GM12874 (cell line): ENCODE data around the gene KLHDC8A.
A peak's percentile ranks its signal among the peaks of the same experiment; 100 is the strongest.

ENCODE experiments used
- TF ChIP-seq, protein P1 (sequence below): IDR thresholded peaks from 2 replicates; pipeline ENCODE4 v1.5.1; 2011; ENCODE audit warnings: low read depth, mild to moderate bottlenecking, control low read depth, low read length, moderate library complexity; ENCODE audit not compliant: insufficient read depth

The KLHDC8A gene

DNA sequence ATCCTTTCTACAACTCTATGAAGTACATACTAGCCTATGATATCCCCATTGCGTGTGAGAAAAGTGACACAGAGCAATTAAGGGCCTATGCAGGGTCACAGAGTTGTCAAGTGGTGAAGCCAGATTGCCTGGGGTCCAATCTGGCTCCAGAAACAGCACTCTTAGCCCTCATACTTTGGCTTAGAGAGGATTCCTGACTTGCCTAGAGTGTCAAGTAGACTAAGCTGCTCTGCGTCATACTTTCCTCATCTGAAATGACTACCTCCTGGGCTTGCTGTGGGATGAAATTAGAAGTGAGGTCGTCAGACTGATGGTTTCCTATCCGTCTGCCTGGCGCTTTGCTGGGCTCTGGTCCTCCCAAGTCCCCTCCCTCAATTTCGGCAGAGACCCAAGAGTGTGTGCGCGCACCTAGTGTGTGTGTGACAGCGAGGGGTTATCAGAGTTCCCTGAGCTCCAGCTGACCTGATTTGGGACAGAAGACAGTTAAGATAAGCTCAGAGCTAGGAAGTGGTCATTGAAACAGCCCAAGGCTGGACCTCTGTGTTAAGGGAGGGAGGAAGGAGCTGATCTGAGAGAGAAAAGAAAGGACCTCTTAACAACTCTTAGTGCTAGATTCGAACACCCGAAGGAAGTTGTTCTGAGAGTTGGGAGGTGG lies 29.8 kb downstream of the KLHDC8A start:
- TF ChIP-seq, protein P1, sequence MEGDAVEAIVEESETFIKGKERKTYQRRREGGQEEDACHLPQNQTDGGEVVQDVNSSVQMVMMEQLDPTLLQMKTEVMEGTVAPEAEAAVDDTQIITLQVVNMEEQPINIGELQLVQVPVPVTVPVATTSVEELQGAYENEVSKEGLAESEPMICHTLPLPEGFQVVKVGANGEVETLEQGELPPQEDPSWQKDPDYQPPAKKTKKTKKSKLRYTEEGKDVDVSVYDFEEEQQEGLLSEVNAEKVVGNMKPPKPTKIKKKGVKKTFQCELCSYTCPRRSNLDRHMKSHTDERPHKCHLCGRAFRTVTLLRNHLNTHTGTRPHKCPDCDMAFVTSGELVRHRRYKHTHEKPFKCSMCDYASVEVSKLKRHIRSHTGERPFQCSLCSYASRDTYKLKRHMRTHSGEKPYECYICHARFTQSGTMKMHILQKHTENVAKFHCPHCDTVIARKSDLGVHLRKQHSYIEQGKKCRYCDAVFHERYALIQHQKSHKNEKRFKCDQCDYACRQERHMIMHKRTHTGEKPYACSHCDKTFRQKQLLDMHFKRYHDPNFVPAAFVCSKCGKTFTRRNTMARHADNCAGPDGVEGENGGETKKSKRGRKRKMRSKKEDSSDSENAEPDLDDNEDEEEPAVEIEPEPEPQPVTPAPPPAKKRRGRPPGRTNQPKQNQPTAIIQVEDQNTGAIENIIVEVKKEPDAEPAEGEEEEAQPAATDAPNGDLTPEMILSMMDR: no peak

DNA sequence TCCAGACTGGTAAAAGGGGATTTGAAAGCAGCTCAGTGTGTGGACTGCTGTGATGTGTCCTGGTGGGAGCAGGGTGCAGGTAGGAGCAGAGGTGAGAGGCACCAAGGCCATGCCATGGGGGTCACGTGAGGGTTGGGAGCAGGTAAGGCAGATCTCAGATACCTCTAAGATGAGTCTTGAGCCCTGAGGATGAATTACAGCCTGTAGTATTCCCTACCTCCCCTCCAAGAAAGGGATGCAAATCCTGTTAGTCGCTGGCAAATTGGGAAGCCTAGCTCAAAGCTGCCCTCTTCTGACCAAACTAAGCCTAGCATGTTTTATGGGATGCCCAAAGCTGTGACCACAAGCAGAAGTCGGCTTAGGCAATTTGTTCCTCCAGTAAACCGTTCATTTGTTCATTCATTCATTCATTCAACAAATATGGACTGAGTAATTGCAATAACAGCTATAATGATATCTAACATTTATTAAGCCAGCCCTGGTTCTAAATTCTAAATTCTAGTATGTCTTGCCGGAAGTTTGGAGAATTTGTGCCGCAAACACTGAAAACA lies 31.3 kb downstream of the KLHDC8A start:
- TF ChIP-seq, protein P1: peak; percentile 80

DNA sequence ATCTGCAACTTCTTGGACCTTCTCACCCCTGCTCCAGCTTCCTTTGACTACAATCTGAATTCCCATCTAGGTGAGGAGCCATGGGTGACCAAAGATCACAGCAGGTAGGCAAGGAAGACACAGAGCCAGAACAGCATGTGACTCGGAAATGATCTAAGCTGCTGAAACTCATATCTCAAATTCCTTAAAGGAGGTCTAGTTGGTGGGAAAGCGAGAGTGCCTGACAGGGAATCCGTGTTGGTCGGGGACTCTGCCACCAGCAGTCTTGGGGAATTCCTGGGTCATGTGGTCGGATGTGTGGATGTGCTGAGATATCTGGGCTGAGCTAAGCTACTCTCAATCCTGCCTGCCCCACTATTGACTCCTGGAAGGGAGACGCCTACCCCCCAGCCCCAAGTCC lies 31.9 kb downstream of the KLHDC8A start:
- TF ChIP-seq, protein P1: no peak

DNA sequence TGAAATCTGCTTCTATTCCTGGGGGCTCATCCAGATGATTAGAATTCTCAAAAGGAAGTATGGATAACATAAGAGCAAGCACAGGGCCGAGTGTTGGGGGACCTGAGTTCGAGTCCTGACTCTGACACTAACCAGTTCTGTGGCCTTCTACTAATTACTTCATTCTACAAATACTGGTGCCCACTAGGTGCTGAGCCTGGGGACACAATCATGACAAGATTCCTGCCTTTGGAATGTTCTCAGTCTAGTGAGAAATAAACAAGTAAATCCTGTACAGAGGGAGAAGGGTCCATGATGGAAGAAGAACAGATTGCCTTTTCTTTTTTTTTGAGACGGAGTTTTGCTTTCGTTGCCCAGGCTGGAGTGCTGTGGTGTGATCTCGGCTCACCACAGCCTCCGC lies 32.9 kb downstream of the KLHDC8A start:
- TF ChIP-seq, protein P1: no peak

DNA sequence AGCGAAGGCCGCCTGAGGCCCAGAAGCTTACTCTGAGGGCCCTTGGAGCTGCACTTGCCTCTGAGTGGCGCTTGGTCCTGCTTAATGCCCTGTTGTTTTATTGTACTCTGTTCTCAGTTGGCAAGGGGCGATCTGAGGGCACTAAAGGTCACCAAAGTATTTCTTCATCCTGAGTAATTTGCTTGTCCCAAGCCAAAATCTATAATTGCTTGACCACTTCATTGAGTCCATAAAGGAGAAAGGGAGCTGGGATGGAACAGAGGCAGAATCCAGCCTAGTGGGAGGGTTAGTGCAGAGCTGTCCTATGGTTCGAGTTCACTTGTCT lies 34.8 kb downstream of the KLHDC8A start:
- TF ChIP-seq, protein P1: no peak

DNA sequence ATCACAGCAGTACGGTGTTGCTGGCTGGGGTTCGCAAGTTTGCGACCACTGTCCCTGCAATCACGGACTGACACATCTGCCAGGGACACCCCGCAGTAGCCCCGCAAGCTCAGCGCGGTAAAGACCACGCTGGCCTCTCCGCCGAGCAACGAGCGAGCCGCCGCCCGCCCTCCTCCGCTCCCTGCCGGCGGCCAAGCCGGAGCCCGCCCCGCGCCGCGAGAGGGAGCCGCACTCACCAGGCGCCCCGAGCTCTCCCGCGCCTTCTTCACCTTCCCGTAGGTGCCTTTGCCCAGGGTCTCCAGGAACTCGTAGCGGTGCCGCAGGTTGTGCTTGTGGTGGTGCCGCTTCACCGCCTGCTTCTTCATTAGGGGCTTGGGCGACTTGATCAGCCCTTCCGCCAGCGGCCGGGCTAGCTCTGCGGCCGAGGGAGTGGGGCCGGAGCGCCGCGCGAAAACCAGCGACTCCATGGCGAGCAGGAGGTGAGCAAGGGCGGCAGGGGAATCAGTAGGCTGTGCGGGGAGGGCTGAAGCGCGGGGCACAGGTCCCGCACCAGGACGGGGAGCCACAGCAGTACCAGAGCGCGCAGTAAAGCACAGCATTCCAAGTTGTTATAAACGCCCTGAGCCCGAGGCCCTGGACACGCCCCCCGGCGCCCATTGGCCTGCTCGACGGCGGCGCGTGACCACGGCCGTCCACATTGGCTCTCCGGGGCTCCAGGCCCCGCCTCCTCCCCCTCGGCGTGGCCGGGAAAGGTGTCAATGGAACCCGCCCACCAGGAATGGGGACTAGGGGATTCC lies 35.4 kb downstream of the KLHDC8A start, which contains the start of gene NUAK2:
Gene NUAK2, minus strand, starts transcription at position 584 of the 797 bp plus-strand sequence. Its CDS starts 117 bp downstream, at position 467.
- TF ChIP-seq, protein P1: 0 out of 2 replicates have a peak, but pooled peaks have one; percentile 36
